SU-DHL-6 (cell line): Measurements from ENCODE around the gene FTL.

Experiments used
- CTCF ChIP-seq: fragments of 200-600 bp; sonication (generic); IDR thresholded peaks from one replicate; pipeline ENCODE4 v1.5.1; 2017; ENCODE audit warnings: antibody characterized with exemption, mild to moderate bottlenecking, low read length, moderate library complexity; ENCODE audit not compliant: insufficient read depth, poor library complexity, severe bottlenecking
- EZH2phosphoT487 ChIP-seq: fragments of 200-600 bp; sonication (generic), shearing (Covaris generic); conservative IDR thresholded peaks from 2 replicates; pipeline ENCODE4 v1.6.1; 2018; ENCODE audit warnings: mild to moderate bottlenecking, antibody characterized with exemption, low read length, moderate library complexity, mixed read lengths

- no peak for TF ChIP-seq CTCF
- no peak for TF ChIP-seq EZH2phosphoT487
Observed at GRCh38 chr19:48965806-48966540, 864 bp downstream of the FTL start.
